Measurements from ENCODE around the gene AP1B1. TPM values are rescaled to one million over a fixed set of nuclear protein-coding genes. Genes with fewer than 3 reads are reported as not detected.

The AP1B1 gene
- polyA plus RNA-seq, 1 donor (not counting 4 experiments of a cell fraction or from before 2014, with no cell fraction given), result 55.3 TPM

DNA sequence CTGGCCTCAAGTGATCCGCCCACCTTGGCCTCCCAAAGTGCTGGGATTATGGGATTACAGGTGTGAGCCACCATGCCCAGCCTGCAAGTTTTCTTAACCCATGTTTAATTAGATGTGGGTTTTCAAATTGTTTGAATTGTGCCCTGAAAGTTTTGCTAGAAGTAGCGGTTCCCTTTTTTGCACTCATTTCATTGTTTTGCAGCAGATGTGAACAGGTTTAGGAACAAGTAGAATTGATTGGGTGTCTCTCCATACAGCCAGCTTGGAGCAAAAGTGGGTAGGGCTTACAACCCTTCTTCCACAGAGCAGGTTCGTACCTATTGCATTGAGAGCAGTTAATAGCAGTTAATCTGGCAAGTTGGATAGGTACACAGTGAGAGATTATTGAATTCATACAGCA, 104.2 kb downstream of the AP1B1 start:
- no peak overlapping the region for H3K4me2 ChIP-seq (ENCODE audit: control insufficient read depth, extremely low read depth, insufficient read depth, low read depth, low read length)
- H3K27ac ChIP-seq (ENCODE audit: control insufficient read depth, insufficient read depth, low read length), result no peak overlapping the region
- no peak overlapping the region for H3K9ac ChIP-seq (ENCODE audit: control insufficient read depth, extremely low read depth, insufficient read depth, low read length)
- H2AFZ ChIP-seq (ENCODE audit: control insufficient read depth, low read length), result no peak overlapping the region
- peaks cover 62% of the 10 kb centered on the region for H3K79me2 ChIP-seq (ENCODE audit: control insufficient read depth, insufficient read depth, low read length)
- peaks cover 41 to 50% of the 10 kb centered on the region in 2 experiments for H3K36me3 ChIP-seq (ENCODE audit: control insufficient read depth in 2 of 2, extremely low read depth in 1 of 2, insufficient read depth in 2 of 2, low read length in 2 of 2)
- H3K27me3 ChIP-seq (ENCODE audit: control insufficient read depth, extremely low read depth, insufficient read depth, low read length), result no peaks in the 10 kb centered on the region
- TF ChIP-seq EZH2 (IDR thresholded peaks at IDR 0.05; ENCODE audit: low read length), result no peak
- TF ChIP-seq, protein P1, sequence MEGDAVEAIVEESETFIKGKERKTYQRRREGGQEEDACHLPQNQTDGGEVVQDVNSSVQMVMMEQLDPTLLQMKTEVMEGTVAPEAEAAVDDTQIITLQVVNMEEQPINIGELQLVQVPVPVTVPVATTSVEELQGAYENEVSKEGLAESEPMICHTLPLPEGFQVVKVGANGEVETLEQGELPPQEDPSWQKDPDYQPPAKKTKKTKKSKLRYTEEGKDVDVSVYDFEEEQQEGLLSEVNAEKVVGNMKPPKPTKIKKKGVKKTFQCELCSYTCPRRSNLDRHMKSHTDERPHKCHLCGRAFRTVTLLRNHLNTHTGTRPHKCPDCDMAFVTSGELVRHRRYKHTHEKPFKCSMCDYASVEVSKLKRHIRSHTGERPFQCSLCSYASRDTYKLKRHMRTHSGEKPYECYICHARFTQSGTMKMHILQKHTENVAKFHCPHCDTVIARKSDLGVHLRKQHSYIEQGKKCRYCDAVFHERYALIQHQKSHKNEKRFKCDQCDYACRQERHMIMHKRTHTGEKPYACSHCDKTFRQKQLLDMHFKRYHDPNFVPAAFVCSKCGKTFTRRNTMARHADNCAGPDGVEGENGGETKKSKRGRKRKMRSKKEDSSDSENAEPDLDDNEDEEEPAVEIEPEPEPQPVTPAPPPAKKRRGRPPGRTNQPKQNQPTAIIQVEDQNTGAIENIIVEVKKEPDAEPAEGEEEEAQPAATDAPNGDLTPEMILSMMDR (optimal IDR thresholded peaks at IDR 0.05 in 1 of 3, IDR thresholded peaks at IDR 0.05 in 1 of 3, conservative IDR thresholded peaks at IDR 0.05 in 1 of 3; ENCODE audit: extremely low read depth in 1 of 3, insufficient read depth in 2 of 3, low read length in 3 of 3), result no peak
- H3K9me1 ChIP-seq (ENCODE audit: control insufficient read depth, extremely low read depth, insufficient read depth, low read length), result no peaks in the 10 kb centered on the region
- FAIRE-seq, result no peak
- no peak overlapping the region for H3K4me3 ChIP-seq (ENCODE audit: control insufficient read depth in 2 of 3, extremely low read depth in 1 of 3, insufficient read depth in 2 of 3, low read depth in 1 of 3, low read length in 3 of 3)
- dilution Hi-C loops (cut with MboI; ENCODE audit: extremely low pct_ligation_motif_present, low sequenced_read_pairs), result no loop called here
- peaks cover 28% of the 10 kb centered on the region for H4K20me1 ChIP-seq (ENCODE audit: control insufficient read depth, extremely low read depth, insufficient read depth, low read length)
- H3K9me3 ChIP-seq (ENCODE audit: control insufficient read depth, low read depth, low read length), result no peaks in the 10 kb centered on the region
- DNase-seq (ENCODE audit: low read depth, low spot score), result no peak
- H3K4me1 ChIP-seq (ENCODE audit: control insufficient read depth, extremely low read depth, insufficient read depth, low read length), result no peaks in the 10 kb centered on the region

DNA sequence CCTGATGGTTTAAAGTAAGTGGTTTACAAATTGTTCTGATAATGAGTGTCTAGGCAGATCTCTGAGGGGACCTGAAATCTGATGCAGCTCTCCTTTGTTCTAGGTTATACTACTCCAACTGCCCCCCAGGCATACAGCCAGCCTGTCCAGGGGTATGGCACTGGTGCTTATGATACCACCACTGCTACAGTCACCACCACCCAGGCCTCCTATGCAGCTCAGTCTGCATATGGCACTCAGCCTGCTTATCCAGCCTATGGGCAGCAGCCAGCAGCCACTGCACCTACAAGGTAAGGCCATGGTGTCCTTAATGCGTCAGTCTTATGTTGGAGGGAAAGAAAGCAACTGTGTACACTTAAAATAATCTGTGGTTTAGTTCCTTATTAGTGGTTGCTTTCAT, 110.4 kb downstream of the AP1B1 start:
- Histone ChIP-seq H3K9me1 (ENCODE audit: control insufficient read depth, extremely low read depth, insufficient read depth, low read length) (peaks cover 2% of the 10 kb centered on the region), H3K27ac (ENCODE audit: control insufficient read depth, insufficient read depth, low read length) (no peak overlapping the region), H2AFZ (ENCODE audit: control insufficient read depth, low read length) (no peak overlapping the region), H3K9me3 (ENCODE audit: control insufficient read depth, low read depth, low read length) (no peaks in the 10 kb centered on the region), H3K36me3 (ENCODE audit: control insufficient read depth in 2 of 2, extremely low read depth in 1 of 2, insufficient read depth in 2 of 2, low read length in 2 of 2) (peaks cover 43 to 52% of the 10 kb centered on the region in 2 experiments), H3K79me2 (ENCODE audit: control insufficient read depth, insufficient read depth, low read length) (peaks cover 85% of the 10 kb centered on the region), H3K4me3 (ENCODE audit: control insufficient read depth in 2 of 3, extremely low read depth in 1 of 3, insufficient read depth in 2 of 3, low read depth in 1 of 3, low read length in 3 of 3) (no peak overlapping the region), H3K4me2 (ENCODE audit: control insufficient read depth, extremely low read depth, insufficient read depth, low read depth, low read length) (no peak overlapping the region), H3K4me1 (ENCODE audit: control insufficient read depth, extremely low read depth, insufficient read depth, low read length) (no peaks in the 10 kb centered on the region), H4K20me1 (ENCODE audit: control insufficient read depth, extremely low read depth, insufficient read depth, low read length) (peaks cover 34% of the 10 kb centered on the region), H3K27me3 (ENCODE audit: control insufficient read depth, extremely low read depth, insufficient read depth, low read length) (no peaks in the 10 kb centered on the region), H3K9ac (ENCODE audit: control insufficient read depth, extremely low read depth, insufficient read depth, low read length) (no peak overlapping the region)
- FAIRE-seq (no peak), DNase-seq (ENCODE audit: low read depth, low spot score) (no peak)
- dilution Hi-C loops (cut with MboI; ENCODE audit: extremely low pct_ligation_motif_present, low sequenced_read_pairs), result no loop called here
- TF ChIP-seq, protein P1 (optimal IDR thresholded peaks at IDR 0.05 in 1 of 3, IDR thresholded peaks at IDR 0.05 in 1 of 3, conservative IDR thresholded peaks at IDR 0.05 in 1 of 3; ENCODE audit: extremely low read depth in 1 of 3, insufficient read depth in 2 of 3, low read length in 3 of 3), result no peak
- TF ChIP-seq EZH2 (IDR thresholded peaks at IDR 0.05; ENCODE audit: low read length), result no peak

Small RNAs within 50 kb of the gene (small RNA-seq; reads per million reads assigned to genes)
- gene AC000041.1 (ENCODE audit: insufficient read length in 3 of 3, low read depth in 3 of 3, low replicate concordance in 1 of 3), result 0 reads per million in 3 experiments
- 0 reads per million in 3 experiments for gene MIR3653 (ENCODE audit: insufficient read length in 3 of 3, low read depth in 3 of 3, low replicate concordance in 1 of 3)

Other genes with a start within 250 kb of the AP1B1 start
- gene EMID1, start 182.7 kb downstream of the AP1B1 start, polyA plus RNA-seq, result not detected in 3 replicates
- gene RHBDD3, start 120.6 kb downstream of the AP1B1 start, polyA plus RNA-seq, result 10.3 to 16.2 TPM (median 10.9 TPM) in 3 replicates
- 245 to 280 TPM (median 257 TPM) in 3 replicates for gene EWSR1, start 120.3 kb downstream of the AP1B1 start, polyA plus RNA-seq
- gene GAS2L1, start 81.9 kb downstream of the AP1B1 start, polyA plus RNA-seq, result 11.3 to 21.1 TPM (median 12.2 TPM) in 3 replicates
- gene RASL10A, start 72.9 kb downstream of the AP1B1 start, polyA plus RNA-seq, result 0.07 to 0.09 TPM in 2 of 3 replicates, not detected in the other
- gene RFPL1, start 50.0 kb upstream of the AP1B1 start, polyA plus RNA-seq, result not detected in 3 replicates
- gene NEFH, start 91.6 kb upstream of the AP1B1 start, polyA plus RNA-seq, result 0.06 to 0.08 TPM (median 0.07 TPM) in 3 replicates
- 34.1 to 35.6 TPM (median 35.4 TPM) in 3 replicates for gene THOC5, start 165.2 kb upstream of the AP1B1 start, polyA plus RNA-seq
- gene NIPSNAP1, start 192.5 kb upstream of the AP1B1 start, polyA plus RNA-seq, result 58.3 to 63.1 TPM (median 61.3 TPM) in 3 replicates
- 23.2 to 112 TPM (median 50.2 TPM) in 3 replicates for gene NF2, start 215.1 kb upstream of the AP1B1 start, polyA plus RNA-seq

Data from keratinocyte (primary cell).